GM21360 (cell line): ENCODE data around the gene IMPG1.

ENCODE experiments used
- ATAC-seq: cut with Tn5 transposase; IDR thresholded peaks from one replicate; pipeline ENCODE4 v1.9.1; 2021; ENCODE audit warnings: mild to moderate bottlenecking, moderate library complexity; ENCODE audit not compliant: unreplicated experiment

Gene IMPG1

DNA sequence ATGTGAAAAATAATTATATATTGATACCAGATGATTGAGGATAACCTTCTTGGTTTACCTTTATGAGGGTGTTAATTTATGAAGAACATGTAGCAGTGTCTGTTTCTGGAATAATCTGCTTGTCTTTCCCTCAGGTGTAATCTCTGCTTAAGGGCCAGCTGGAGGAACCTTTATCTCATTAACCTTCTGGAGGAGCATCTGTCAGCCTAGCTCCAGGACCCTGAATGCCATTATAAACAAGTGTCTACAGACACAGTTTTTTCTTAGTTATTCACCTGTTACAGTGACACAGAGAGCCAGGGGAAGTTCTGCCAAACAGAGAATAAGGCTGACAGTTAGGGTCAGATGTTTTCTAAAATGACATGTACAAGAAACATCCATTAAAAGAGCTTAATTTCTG, at the start of gene IMPG1:
Gene IMPG1, minus strand, starts transcription at position 101 of the 400 bp plus-strand sequence. CDS start 174 bp downstream, outside the sequence.
- no peak for ATAC-seq

- no peak for ATAC-seq
Measured at GRCh38 chr6:76120302-76120701, 47.8 kb upstream of the IMPG1 start.

DNA sequence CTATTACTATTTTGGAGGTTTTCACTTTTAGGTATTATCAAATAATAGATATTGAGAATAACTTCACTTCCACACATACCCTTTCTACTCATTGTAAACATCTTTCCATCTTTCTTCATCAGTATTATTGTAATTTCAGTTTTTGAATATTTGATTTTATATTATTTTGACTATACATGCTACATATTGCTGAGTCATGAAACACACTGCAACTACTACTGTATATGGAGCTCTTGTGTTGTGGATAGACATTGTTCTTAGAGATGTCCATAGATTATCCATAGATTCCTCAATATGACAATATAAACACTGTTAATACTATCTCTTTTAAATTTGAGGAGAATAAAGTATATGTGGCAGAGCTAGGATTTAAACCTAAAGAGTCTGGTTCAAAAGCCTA, 819 bp upstream of the IMPG1 start:
- ATAC-seq = no peak

DNA sequence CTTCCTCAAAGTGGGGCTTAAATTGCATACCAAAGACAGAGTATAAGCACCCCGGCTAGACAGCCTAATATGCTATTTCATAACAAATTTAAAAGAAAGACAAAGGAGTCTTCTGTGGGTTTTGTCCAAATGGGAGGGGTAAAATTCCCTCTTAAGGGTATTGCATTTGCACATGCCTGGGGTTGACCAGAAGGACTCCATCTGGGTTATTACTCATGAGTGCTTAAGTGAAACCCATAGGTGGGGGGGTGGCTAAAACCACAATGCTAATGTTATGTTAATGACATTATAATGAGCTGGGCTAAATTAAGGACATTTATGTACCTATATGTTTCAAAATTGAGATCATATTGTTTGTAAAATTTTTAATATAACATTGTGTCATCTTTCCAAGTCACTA, 15.0 kb downstream of the IMPG1 start:
- ATAC-seq = no peak

DNA sequence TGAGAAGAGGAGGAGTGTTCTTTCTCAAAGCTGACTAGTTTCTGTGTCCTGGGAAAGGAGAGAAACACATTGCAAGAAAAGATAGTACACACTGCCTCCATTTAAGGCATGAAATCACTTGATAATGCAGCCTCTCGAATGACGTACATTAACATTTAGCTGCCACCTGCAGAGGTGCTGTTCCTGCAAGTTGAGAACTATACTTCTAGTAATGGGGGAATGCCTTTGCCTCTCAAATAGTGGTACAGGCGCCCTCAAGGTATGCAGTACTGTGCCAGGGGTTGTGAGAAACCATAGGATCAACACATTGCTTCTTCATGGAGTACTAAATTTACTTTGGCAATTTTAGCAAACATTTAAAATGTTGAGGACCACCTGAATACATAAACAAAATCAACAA, 20.1 kb downstream of the IMPG1 start:
- ATAC-seq = no peak

- no peak for ATAC-seq
Measured at GRCh38 chr6:76043690-76044089, 28.8 kb downstream of the IMPG1 start.

DNA sequence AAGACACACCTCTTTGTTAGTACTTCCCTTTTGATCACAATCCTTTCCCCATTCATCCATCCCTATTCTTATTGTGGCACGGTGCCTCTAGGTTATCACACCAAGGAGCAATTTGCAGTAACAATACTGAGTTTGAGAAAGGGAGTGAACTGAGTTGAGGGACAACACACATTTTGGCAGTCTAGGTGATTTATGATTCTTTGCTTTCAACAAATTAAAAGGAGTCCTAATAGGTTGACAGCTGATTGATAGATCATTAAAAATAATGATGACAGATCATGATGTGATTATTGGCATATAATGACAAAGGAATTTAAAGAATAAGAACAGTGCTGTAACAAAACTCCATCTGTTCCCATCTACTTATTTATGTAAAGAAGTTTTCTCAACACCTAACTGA, 36.7 kb downstream of the IMPG1 start:
- no peak for ATAC-seq

GRCh38 chr6:76026101-76026500, 46.4 kb downstream of the IMPG1 start:
- ATAC-seq = no peak

DNA sequence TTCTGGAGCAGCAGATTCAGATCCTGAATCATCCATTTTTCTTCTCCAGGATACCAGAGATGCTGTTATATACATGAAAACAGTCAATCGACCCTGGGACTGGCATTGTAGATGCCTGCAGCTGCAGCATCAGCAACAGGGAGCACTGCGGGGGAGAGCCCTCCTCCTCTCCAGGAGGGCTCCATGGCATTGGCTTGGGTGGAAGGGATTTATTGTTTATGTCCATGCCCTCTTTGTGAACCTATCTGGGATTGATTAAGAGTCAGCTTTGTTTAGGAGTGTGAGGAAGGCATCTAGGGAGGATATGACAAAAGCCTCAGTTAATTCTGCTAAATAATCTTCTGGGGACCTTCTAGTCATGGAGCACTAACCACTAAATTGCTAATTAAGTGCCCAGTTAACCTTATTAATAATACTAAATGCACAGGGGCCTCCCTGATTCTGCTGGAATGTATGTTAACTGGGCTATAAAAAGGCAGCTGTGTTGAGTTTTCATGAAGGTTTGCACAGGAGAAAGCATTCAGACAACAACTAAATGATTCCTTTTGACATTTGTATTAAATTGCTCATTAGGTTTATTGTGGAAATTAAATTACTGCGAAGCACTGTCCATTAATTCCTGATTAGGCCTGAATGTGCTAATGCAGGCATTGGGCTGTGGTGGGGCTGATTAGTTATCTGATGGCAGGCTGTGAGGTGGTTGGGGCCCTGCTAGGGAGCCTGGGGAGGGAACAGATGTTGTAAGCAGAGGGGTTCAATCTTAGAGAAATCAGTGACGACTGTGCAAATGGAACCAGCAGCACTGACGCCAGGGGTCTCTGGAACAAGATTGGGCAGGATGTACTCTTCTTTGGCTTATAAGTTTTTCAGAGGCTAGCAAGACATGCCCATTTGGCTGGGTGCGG, 57.6 kb downstream of the IMPG1 start:
- ATAC-seq = no peak

DNA sequence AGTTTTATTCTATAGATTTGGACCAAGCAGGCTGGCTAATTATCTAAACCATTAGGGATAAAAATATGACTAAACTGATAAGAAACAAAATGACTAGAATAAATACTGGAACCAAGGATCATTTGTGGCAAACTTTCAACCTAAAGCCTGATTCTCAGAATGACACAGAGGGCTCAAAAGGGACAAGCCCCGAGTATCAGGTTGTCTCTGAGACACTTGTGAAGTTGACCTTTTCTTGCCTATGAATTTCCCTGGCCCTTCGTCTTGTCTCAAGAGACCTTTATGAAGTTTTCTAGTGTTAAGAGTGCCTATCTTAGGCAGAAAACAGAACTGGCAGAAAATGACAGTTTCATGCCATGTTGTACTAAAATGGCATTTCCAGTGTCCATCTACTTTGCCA, 68.3 kb downstream of the IMPG1 start:
- ATAC-seq = no peak

GRCh38 chr6:76003686-76004085, 68.8 kb downstream of the IMPG1 start:
- no peak for ATAC-seq

DNA sequence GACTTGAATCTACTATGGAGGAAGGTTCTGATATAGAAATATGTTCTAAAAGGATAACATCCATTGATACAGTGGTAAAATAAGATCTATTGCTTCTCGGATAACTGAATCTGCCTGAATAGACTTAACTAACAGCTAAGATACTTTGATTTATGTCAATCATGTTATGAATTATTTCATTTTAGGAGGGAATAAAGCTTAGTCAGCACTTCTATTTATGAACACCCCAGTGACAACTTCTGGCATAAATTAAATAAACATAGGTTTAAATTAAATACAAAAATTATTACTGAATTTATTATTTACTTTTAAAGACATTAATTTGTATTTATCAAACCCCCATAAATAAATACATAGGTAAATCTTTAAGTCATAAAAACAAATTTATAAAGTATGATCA, 69.3 kb downstream of the IMPG1 start:
- no peak for ATAC-seq

- no peak for ATAC-seq
Measured at GRCh38 chr6:76000629-76001028, 71.8 kb downstream of the IMPG1 start.

DNA sequence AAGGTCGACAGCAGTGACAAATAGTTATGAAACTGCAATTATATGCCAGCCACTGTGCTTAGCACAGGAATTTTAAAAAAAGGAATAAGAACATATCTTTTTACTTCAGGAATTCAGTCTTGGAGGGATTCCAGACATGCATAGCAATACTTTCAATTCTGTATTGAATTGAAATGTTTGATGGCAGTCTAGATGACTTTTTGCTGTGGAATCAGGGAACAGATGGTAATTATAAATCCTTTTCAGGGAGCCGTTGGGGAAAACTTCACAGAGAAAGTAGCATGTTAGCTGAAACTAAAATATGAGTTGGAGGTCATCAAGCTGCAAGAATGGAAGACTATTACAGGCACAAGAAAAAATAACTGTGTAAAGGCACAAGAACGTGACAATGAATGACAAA, 74.8 kb downstream of the IMPG1 start:
- ATAC-seq = no peak

- ATAC-seq = no peak
Measured at GRCh38 chr6:75993236-75994162, 79.0 kb downstream of the IMPG1 start.

GRCh38 chr6:75991941-75992340, 80.5 kb downstream of the IMPG1 start:
- no peak for ATAC-seq

GRCh38 chr6:75986935-75987334, 85.5 kb downstream of the IMPG1 start:
- ATAC-seq = no peak

DNA sequence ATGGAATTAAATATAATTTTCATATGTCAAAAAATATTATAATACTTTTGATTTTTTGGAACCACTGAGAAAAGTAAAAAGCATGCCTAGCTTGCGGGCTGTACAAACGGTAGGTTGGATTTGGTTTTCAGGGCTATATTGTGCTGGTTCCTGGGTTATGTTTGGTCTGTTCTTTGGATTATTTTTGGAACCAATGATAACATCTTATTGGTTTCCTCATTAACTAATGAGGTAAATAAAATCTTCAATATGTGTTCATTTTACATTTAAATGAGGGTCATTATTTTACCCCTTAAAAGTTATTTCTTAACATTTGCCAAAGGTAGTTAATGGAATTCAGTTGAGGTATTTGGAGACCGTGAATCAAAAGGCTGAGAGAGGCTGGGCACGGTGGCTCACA, 96.6 kb downstream of the IMPG1 start:
- no peak for ATAC-seq

DNA sequence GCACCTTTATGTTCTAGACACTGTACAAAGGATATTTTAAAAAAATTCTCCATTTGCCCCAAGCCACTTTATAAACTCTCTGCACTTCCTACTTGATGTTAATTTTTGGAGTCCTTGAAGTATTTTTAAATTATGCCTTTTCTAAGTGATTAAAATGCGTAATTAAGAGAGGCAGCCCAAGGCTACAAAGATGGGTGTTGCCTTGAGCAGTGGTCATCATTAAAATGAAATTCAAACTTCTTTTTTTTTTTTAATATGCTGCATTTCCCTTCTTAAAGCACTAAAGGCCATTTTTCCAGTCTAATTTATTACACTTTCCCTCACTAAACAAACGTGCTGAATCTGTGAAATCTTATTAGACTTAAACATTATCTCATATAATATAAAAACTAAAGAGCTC, 102.4 kb downstream of the IMPG1 start:
- ATAC-seq = no peak

- no peak for ATAC-seq
Measured at GRCh38 chr6:75968143-75968542, 104.3 kb downstream of the IMPG1 start.

DNA sequence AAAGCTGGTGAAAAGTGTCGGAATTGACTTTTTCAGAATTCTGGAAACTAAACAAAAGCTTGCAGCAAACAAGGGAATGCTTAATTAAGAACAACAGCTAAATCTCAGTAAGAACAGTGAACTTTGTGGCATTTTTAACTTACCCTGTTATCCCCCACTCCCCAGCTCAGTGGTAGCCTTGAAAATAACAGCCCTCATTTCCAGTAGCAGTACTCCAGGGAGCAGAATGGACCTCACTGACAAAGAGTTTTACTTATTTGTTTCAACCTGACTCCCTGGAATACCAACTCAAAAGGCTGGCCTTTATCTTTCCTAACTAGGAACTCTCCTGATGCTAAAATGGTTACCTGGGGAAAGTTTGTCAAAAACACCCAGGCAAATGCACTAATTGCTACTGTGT, 108.9 kb downstream of the IMPG1 start:
- no peak for ATAC-seq

DNA sequence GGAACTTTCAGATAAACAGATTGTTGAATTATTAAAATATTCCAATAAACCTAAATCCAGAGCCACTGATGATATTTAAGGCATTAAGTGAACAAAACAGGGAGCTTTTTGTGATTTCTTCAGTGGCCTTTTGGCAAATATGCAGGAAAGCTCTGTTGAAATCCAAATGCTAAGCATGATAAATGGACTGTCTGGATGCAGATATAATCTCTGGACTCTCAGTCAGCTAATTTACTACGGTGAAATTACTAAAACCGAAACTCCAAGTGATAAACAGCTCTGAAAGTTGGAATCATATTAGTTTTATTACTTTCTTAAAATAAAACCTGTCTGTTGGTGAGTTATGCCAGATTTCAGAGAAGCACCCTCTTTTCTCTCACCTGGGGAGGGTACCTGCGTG, 120.3 kb downstream of the IMPG1 start:
- no peak for ATAC-seq
